Daoy (cell line): ENCODE data around the gene CNGB1. TPM values are rescaled to one million over a fixed set of nuclear protein-coding genes. Genes with fewer than 3 reads are reported as not detected.
A peak's percentile ranks its signal among the peaks of the same experiment; 100 is the strongest.

ENCODE experiments used
- DNase-seq: peaks from one replicate; pipeline ENCODE4 v3.0.0-alpha.2; 2015; ENCODE audit warnings: low read depth
- total RNA-seq: library from RNA; depleted of rRNA; stranded (reverse); fragments of >200 nt; shearing (Covaris generic); gene quantifications from 2 replicates; pipeline ENCODE4 v1.2.3, GENCODE V29; 2014

The CNGB1 gene
- total RNA-seq, 1 experiment from 2014 or later: under 0.01 TPM

- no peak for DNase-seq
Observed at GRCh38 chr16:57976331-57976796, 5.4 kb upstream of the CNGB1 start.

GRCh38 chr16:57972306-57972705 lies 1.4 kb upstream of the CNGB1 start:
- no peak for DNase-seq

- no peak for DNase-seq
Observed at GRCh38 chr16:57971848-57972247, 920 bp upstream of the CNGB1 start.

- no peak for DNase-seq
Observed at GRCh38 chr16:57970319-57970718, 609 bp downstream of the CNGB1 start.

- DNase-seq: no peak
Observed at GRCh38 chr16:57969451-57970123, 1.3 kb downstream of the CNGB1 start.

GRCh38 chr16:57967916-57968315 lies 3.0 kb downstream of the CNGB1 start:
- DNase-seq: no peak

- no peak for DNase-seq
Observed at GRCh38 chr16:57966986-57967385, 3.9 kb downstream of the CNGB1 start.

GRCh38 chr16:57966204-57966771 lies 4.6 kb downstream of the CNGB1 start:
- DNase-seq: no peak

- no peak for DNase-seq
Observed at GRCh38 chr16:57964157-57964700, 6.7 kb downstream of the CNGB1 start.

- DNase-seq: no peak
Observed at GRCh38 chr16:57962756-57963155, 8.2 kb downstream of the CNGB1 start.

- DNase-seq: no peak
Observed at GRCh38 chr16:57962046-57962445, 8.9 kb downstream of the CNGB1 start.

- DNase-seq: no peak
Observed at GRCh38 chr16:57961538-57961937, 9.4 kb downstream of the CNGB1 start.

- no peak for DNase-seq
Observed at GRCh38 chr16:57960826-57961472, 10.0 kb downstream of the CNGB1 start.

GRCh38 chr16:57960310-57960709 lies 10.6 kb downstream of the CNGB1 start:
- DNase-seq: no peak

GRCh38 chr16:57959804-57960203 lies 11.1 kb downstream of the CNGB1 start:
- no peak for DNase-seq

- no peak for DNase-seq
Observed at GRCh38 chr16:57959121-57959520, 11.8 kb downstream of the CNGB1 start.

GRCh38 chr16:57958544-57958943 lies 12.4 kb downstream of the CNGB1 start:
- DNase-seq: no peak

GRCh38 chr16:57957673-57958392 lies 13.1 kb downstream of the CNGB1 start:
- DNase-seq: no peak

- no peak for DNase-seq
Observed at GRCh38 chr16:57956924-57957672, 13.8 kb downstream of the CNGB1 start.

GRCh38 chr16:57956270-57956808 lies 14.6 kb downstream of the CNGB1 start:
- DNase-seq: no peak

- DNase-seq: peak; percentile 27
Observed at GRCh38 chr16:57955572-57956188, 15.2 kb downstream of the CNGB1 start.
